Measurements from ENCODE around the gene DHRS4. TPM values are rescaled to one million over a fixed set of nuclear protein-coding genes. Genes with fewer than 3 reads are reported as not detected.

Gene DHRS4
- total RNA-seq, 1 donor from 2014 or later, result 36.4 TPM

DNA sequence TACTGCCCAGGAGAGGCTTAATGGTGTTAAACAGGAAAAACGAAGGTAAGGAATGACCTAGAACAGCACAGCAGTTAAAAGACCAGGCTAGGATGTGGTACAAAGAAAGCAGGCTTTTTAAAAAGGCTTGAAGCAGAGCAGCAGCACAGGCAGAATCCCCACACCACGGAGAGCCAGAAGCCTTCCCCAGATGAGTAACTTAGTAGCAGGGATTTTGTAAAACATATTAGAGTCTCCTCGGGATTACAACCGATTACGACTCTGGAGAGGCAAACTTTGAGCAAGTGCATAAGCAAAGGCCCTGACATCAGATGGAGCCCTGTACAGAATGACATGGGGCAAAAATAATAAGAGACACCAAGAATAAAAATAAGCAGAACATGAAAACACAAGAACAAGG lies 37.1 kb upstream of the DHRS4 start:
- DNase-seq (ENCODE audit: low read depth), result no peak
- Histone ChIP-seq H3K4me3 (ENCODE audit: low read depth, low read length) (no peak overlapping the region), H3K27me3 (ENCODE audit: control insufficient read depth, insufficient read depth, low read length) (no peaks in the 10 kb centered on the region), H3K36me3 (ENCODE audit: control insufficient read depth, insufficient read depth, low read length) (no peaks in the 10 kb centered on the region)
- TF ChIP-seq, protein P1, sequence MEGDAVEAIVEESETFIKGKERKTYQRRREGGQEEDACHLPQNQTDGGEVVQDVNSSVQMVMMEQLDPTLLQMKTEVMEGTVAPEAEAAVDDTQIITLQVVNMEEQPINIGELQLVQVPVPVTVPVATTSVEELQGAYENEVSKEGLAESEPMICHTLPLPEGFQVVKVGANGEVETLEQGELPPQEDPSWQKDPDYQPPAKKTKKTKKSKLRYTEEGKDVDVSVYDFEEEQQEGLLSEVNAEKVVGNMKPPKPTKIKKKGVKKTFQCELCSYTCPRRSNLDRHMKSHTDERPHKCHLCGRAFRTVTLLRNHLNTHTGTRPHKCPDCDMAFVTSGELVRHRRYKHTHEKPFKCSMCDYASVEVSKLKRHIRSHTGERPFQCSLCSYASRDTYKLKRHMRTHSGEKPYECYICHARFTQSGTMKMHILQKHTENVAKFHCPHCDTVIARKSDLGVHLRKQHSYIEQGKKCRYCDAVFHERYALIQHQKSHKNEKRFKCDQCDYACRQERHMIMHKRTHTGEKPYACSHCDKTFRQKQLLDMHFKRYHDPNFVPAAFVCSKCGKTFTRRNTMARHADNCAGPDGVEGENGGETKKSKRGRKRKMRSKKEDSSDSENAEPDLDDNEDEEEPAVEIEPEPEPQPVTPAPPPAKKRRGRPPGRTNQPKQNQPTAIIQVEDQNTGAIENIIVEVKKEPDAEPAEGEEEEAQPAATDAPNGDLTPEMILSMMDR (IDR thresholded peaks at IDR 0.05; ENCODE audit: insufficient read depth, low read length, poor library complexity, severe bottlenecking), result no peak

DNA sequence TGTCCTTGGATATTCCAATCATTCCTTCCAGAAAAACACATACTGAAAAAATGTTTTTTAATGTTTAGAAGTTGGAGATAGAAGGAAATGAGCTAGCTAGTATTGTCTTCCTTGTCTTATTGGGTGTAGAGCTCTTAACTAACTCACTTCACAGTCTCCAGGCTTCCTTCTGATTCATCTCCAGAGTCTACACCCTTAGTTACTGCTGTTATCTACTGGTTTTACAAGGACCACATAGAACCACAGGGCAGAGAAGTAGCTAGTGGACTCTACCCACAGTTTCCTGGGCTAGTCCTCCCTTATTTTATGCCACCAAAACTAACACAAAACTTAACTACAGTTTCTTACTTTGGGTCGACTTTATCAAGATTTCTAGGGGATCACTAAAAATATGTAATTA lies 31.0 kb upstream of the DHRS4 start:
- no peak overlapping the region for H3K4me3 ChIP-seq (ENCODE audit: low read depth, low read length)
- DNase-seq (ENCODE audit: low read depth), result no peak
- TF ChIP-seq, protein P1 (IDR thresholded peaks at IDR 0.05; ENCODE audit: insufficient read depth, low read length, poor library complexity, severe bottlenecking), result no peak

DNA sequence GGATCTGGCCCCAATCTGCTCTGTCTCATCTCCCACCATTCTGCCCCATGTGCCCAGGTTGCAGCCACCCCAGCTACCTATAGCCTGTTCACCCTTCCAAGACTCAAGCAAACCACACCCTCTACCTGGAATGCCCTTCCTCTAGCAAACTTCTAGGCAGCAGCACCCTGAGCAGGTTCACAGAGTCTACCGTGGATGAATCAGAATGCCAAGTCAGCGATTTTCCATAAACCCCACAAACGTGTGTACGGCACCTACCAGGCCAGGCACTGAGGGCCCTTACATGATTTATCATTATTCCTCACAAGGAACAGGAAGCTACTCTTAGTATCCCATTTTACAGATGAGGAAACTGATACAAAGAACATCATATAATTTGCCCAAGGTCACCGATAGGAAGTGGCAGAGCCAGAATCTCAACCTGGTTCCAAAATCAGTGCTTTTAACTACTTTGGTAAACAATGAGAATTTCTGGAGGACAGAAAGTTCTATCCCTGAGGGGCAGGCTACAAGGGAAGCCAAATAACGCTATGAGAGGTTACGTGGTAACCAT lies 28.0 kb upstream of the DHRS4 start:
- Histone ChIP-seq H3K36me3 (ENCODE audit: control insufficient read depth, insufficient read depth, low read length) (no peaks in the 10 kb centered on the region), H3K4me3 (ENCODE audit: low read depth, low read length) (no peak overlapping the region), H3K27me3 (ENCODE audit: control insufficient read depth, insufficient read depth, low read length) (no peaks in the 10 kb centered on the region)
- DNase-seq (ENCODE audit: low read depth), result no peak
- TF ChIP-seq, protein P1 (IDR thresholded peaks at IDR 0.05; ENCODE audit: insufficient read depth, low read length, poor library complexity, severe bottlenecking), result no peak

More for the DNA sequence above, 31.0 kb upstream of the DHRS4 start:
- no peaks in the 10 kb centered on the region for H3K27me3 ChIP-seq (ENCODE audit: control insufficient read depth, insufficient read depth, low read length)
- no peaks in the 10 kb centered on the region for H3K36me3 ChIP-seq (ENCODE audit: control insufficient read depth, insufficient read depth, low read length)

DNA sequence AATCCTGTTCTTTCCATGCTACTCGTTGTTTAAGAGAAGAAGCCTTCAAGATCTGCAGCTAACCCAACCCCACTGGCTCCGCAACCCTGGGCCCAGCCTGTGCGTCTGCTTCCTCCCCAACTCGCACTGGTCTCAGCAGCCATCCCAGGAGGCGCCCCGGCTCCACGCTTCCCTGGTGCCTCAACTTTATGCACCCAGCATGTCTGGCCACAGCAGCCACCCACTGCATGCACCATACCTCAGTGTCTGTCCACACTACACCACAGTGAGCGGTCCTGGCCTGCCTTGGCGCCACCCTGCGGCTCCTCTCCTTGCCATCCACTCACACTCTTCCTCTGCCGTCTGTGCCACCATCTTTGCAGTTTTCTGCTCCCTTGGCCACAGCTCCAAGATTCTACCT lies 27.0 kb upstream of the DHRS4 start:
- Histone ChIP-seq H3K36me3 (ENCODE audit: control insufficient read depth, insufficient read depth, low read length) (no peaks in the 10 kb centered on the region), H3K27me3 (ENCODE audit: control insufficient read depth, insufficient read depth, low read length) (no peaks in the 10 kb centered on the region), H3K4me3 (ENCODE audit: low read depth, low read length) (no peak overlapping the region)
- no peak for DNase-seq (ENCODE audit: low read depth)
- TF ChIP-seq, protein P1 (IDR thresholded peaks at IDR 0.05; ENCODE audit: insufficient read depth, low read length, poor library complexity, severe bottlenecking), result no peak

DNA sequence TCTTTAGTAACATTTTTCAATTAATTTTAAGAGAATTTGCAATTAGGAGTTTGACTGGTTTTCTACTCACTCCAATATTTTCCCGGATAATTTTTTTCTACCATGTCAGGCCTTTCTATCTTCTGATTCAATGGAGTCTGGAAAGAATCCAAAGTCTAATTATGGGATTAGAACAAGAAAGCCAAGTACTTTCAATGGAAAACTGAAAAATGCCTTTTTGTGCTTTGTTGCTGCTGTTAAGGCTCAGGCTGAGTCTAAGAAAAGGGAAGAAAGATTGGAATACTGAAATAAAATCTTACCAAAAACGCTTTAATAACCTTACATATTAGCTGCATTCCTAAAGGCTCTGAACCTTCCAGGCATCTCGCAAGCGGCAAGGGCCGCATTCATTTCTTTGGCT lies 24.4 kb upstream of the DHRS4 start:
- no peak for DNase-seq (ENCODE audit: low read depth)
- peaks cover 5% of the 10 kb centered on the region for H3K27me3 ChIP-seq (ENCODE audit: control insufficient read depth, insufficient read depth, low read length)
- H3K36me3 ChIP-seq (ENCODE audit: control insufficient read depth, insufficient read depth, low read length), result no peaks in the 10 kb centered on the region
- TF ChIP-seq, protein P1 (IDR thresholded peaks at IDR 0.05; ENCODE audit: insufficient read depth, low read length, poor library complexity, severe bottlenecking), result no peak
- no peak overlapping the region for H3K4me3 ChIP-seq (ENCODE audit: low read depth, low read length)

DNA sequence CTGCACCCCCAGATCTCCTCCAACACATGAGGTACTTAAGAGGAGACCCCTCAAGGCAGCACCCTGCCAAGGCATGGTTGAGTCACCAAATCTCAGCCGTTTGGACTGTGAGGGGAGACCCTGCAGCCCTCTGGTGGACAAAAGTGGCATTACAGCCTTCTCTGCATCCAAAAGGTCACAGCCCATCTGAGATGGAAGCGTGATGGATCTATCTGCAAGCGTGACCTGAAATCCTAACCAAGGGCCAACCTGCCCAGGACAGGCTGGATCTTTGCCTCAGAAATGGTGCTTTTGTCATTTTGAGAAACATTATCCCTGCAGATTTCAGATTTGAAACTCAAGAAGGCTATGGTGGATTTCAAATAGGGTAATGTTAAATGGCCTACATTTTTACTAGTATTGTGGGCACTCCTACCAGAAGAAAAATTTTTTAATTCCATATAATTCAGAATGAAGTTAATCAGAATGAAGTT lies 23.7 kb upstream of the DHRS4 start:
- Histone ChIP-seq H3K27me3 (ENCODE audit: control insufficient read depth, insufficient read depth, low read length) (peaks cover 5% of the 10 kb centered on the region), H3K4me3 (ENCODE audit: low read depth, low read length) (no peak overlapping the region), H3K36me3 (ENCODE audit: control insufficient read depth, insufficient read depth, low read length) (no peaks in the 10 kb centered on the region)
- DNase-seq (ENCODE audit: low read depth), result peak; percentile 25
- TF ChIP-seq, protein P1 (IDR thresholded peaks at IDR 0.05; ENCODE audit: insufficient read depth, low read length, poor library complexity, severe bottlenecking), result peak; percentile 97

All from kidney epithelial cell (primary cell).